Stimulated activated effector memory CD8-positive, alpha-beta T cell treated with anti-CD3 and anti-CD28 coated beads, Interleukin-12 subunit alpha, Interleukin-12 subunit beta, amount 100 ng/mL, for 72 hours (primary cell): ENCODE results near the gene MAML2.
A peak's percentile ranks its signal among the peaks of the same experiment; 100 is the strongest.

Experiments
- ATAC-seq: fragments of 150-1000 bp; cut with Tn5 transposase; 2 replicates; pipeline ENCODE4 v1.10.0; 2021
- DNase-seq, 2 donors: peaks; one replicate each; pipeline ENCODE4 v3.0.0; 2021 to 2022; ENCODE audit warnings: low spot score in 2 of 2
- H3K27ac Mint-ChIP-seq: one replicate; pipeline ENCODE4 v1.8.0; 2022; ENCODE audit warnings: mild to moderate bottlenecking, mixed read lengths
- H3K36me3 Mint-ChIP-seq: one replicate; pipeline ENCODE4 v1.8.0; 2022; ENCODE audit warnings: mild to moderate bottlenecking, mixed read lengths
- H3K4me1 Mint-ChIP-seq: one replicate; pipeline ENCODE4 v1.8.0; 2022; ENCODE audit warnings: mixed read lengths
- H3K4me3 Mint-ChIP-seq: one replicate; pipeline ENCODE4 v1.8.0; 2022; ENCODE audit warnings: mild to moderate bottlenecking, mixed read lengths
- H3K9me3 Mint-ChIP-seq: one replicate; pipeline ENCODE4 v1.8.0; 2022; ENCODE audit warnings: mixed read lengths

Gene MAML2

GRCh38 chr11:96342961-96343711, at the start of gene MAML2:
Gene MAML2 (minus strand): TSS chr11:96343195. CDS start chr11:96341895, 1,300 bp downstream.
- Mint-ChIP-seq H3K36me3 (no peaks in the 10 kb centered on the region), H3K4me1 (peaks cover 46% of the 10 kb centered on the region), H3K27ac (peak within 1 kb of the TSS; percentile 82), H3K9me3 (no peaks in the 10 kb centered on the region), H3K4me3 (peak within 1 kb of the TSS; percentile 81)
- ATAC-seq, result peak; percentile 92
- peak; percentile 64 to 89 for DNase-seq

DNA sequence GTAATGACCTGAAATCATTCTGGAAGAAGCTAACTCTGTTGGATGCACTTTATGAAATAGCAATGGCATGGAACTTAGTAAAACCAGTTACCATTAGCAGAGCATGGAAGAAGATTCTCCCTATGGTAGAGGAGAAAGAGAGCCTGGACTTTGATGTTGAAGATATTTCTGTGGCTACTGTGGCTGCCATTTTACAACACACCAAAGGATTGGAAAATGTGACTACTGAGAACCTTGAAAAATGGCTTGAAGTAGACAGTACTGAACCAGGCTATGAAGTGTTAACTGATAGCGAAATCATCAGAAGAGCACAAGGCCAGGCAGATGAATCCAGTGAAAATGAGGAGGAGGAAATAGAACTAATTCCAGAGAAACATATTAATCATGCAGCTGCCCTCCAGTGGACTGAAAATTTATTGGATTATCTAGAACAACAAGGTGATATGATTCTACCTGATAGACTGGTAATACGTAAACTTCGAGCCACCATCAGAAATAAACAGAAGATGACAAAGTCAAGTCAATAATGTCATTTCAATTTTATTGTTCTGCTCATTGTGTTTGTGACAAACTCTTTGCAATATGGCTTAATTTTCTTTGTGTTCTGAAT, 48.8 kb upstream of the MAML2 start:
- peaks cover 19% of the 10 kb centered on the region for H3K36me3 Mint-ChIP-seq
- H3K4me1 Mint-ChIP-seq, result peaks cover 34% of the 10 kb centered on the region
- H3K9me3 Mint-ChIP-seq, result no peaks in the 10 kb centered on the region
- H3K4me3 Mint-ChIP-seq, result peak overlapping the region; percentile 86
- no peak overlapping the region for H3K27ac Mint-ChIP-seq
- ATAC-seq, result no peak
- no peak for DNase-seq

GRCh38 chr11:96390488-96390792, 47.4 kb upstream of the MAML2 start:
- peaks cover 35% of the 10 kb centered on the region for H3K4me1 Mint-ChIP-seq
- DNase-seq (no peak), ATAC-seq (no peak)
- peaks cover 31% of the 10 kb centered on the region for H3K36me3 Mint-ChIP-seq
- H3K4me3 Mint-ChIP-seq, result peak overlapping the region; percentile 86
- H3K27ac Mint-ChIP-seq, result peak overlapping the region; percentile 90
- H3K9me3 Mint-ChIP-seq, result no peaks in the 10 kb centered on the region

- Mint-ChIP-seq H3K4me3 (peak within 1 kb of the TSS; percentile 86), H3K36me3 (peaks cover 34% of the 10 kb centered on the region), H3K4me1 (peaks cover 40% of the 10 kb centered on the region), H3K27ac (peak within 1 kb of the TSS; percentile 90), H3K9me3 (no peaks in the 10 kb centered on the region)
- ATAC-seq (peak; percentile 97), DNase-seq (peak; percentile 94 to 99)
Measured at GRCh38 chr11:96389720-96390487, 46.9 kb upstream of the MAML2 start, which contains the start of the genes CCDC82 and JRKL. Gene CCDC82 (minus strand): TSS chr11:96389912. CDS start chr11:96384747, 5,165 bp downstream. Gene JRKL (plus strand): TSS chr11:96390013. CDS start chr11:96390650, 637 bp downstream.

- no peak for DNase-seq
- H3K4me1 Mint-ChIP-seq, result peaks cover 44% of the 10 kb centered on the region
- H3K4me3 Mint-ChIP-seq, result peak overlapping the region; percentile 86
- peak; percentile 75 for ATAC-seq
- H3K27ac Mint-ChIP-seq, result peak overlapping the region; percentile 90
- H3K36me3 Mint-ChIP-seq, result peaks cover 40% of the 10 kb centered on the region
- H3K9me3 Mint-ChIP-seq, result no peaks in the 10 kb centered on the region
Measured at GRCh38 chr11:96388891-96389719, 46.1 kb upstream of the MAML2 start.

- Mint-ChIP-seq H3K4me3 (no peak overlapping the region), H3K36me3 (peaks cover 69% of the 10 kb centered on the region), H3K27ac (no peak overlapping the region), H3K9me3 (no peaks in the 10 kb centered on the region), H3K4me1 (peaks cover 28% of the 10 kb centered on the region)
- DNase-seq (no peak), ATAC-seq (no peak)
Measured at GRCh38 chr11:96385187-96385586, 42.2 kb upstream of the MAML2 start.

- Mint-ChIP-seq H3K36me3 (peaks cover 72% of the 10 kb centered on the region), H3K4me3 (no peak overlapping the region), H3K4me1 (peaks cover 27% of the 10 kb centered on the region), H3K27ac (no peak overlapping the region), H3K9me3 (no peaks in the 10 kb centered on the region)
- no peak for ATAC-seq
- no peak for DNase-seq
Measured at GRCh38 chr11:96384156-96384555, 41.2 kb upstream of the MAML2 start.

DNA sequence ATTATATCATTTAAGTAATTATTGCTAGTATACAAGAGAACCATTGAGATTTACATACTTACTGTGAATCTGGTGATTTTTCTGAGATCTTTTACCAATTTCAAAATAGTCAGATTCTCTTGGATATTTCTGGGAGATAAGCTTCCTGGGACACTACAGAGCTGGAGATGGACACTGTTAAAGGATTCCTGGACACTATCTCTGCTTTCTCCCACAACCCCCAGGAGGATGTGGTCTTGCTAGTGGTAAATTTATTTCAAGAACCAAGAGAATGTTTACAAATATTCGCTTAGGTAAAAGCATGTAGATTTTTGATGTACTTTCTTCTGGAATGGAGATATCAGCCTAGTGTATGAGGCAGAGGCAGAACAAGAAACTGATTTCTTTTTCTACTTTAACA, 33.8 kb upstream of the MAML2 start:
- Mint-ChIP-seq H3K27ac (no peak overlapping the region), H3K4me3 (no peak overlapping the region), H3K4me1 (peaks cover 6% of the 10 kb centered on the region), H3K9me3 (no peaks in the 10 kb centered on the region), H3K36me3 (peaks cover 55% of the 10 kb centered on the region)
- ATAC-seq (no peak), DNase-seq (no peak)

- H3K9me3 Mint-ChIP-seq, result no peaks in the 10 kb centered on the region
- ATAC-seq (no peak), DNase-seq (no peak)
- H3K27ac Mint-ChIP-seq, result no peak overlapping the region
- peaks cover 6% of the 10 kb centered on the region for H3K4me1 Mint-ChIP-seq
- peaks cover 57% of the 10 kb centered on the region for H3K36me3 Mint-ChIP-seq
- H3K4me3 Mint-ChIP-seq, result no peak overlapping the region
Measured at GRCh38 chr11:96373826-96374225, 30.8 kb upstream of the MAML2 start.

- Mint-ChIP-seq H3K36me3 (peaks cover 77% of the 10 kb centered on the region), H3K4me1 (no peaks in the 10 kb centered on the region), H3K9me3 (no peaks in the 10 kb centered on the region), H3K27ac (no peak overlapping the region), H3K4me3 (no peak overlapping the region)
- DNase-seq (no peak), ATAC-seq (no peak)
Measured at GRCh38 chr11:96367342-96367741, 24.3 kb upstream of the MAML2 start.

- DNase-seq (no peak), ATAC-seq (no peak)
- no peaks in the 10 kb centered on the region for H3K4me1 Mint-ChIP-seq
- H3K4me3 Mint-ChIP-seq, result no peak overlapping the region
- no peak overlapping the region for H3K27ac Mint-ChIP-seq
- H3K9me3 Mint-ChIP-seq, result no peaks in the 10 kb centered on the region
- H3K36me3 Mint-ChIP-seq, result peaks cover 79% of the 10 kb centered on the region
Measured at GRCh38 chr11:96366024-96366423, 23.0 kb upstream of the MAML2 start.

GRCh38 chr11:96365493-96365892, 22.5 kb upstream of the MAML2 start:
- Mint-ChIP-seq H3K9me3 (no peaks in the 10 kb centered on the region), H3K4me3 (no peak overlapping the region), H3K27ac (no peak overlapping the region), H3K4me1 (no peaks in the 10 kb centered on the region), H3K36me3 (peaks cover 79% of the 10 kb centered on the region)
- DNase-seq, result no peak
- ATAC-seq, result no peak

DNA sequence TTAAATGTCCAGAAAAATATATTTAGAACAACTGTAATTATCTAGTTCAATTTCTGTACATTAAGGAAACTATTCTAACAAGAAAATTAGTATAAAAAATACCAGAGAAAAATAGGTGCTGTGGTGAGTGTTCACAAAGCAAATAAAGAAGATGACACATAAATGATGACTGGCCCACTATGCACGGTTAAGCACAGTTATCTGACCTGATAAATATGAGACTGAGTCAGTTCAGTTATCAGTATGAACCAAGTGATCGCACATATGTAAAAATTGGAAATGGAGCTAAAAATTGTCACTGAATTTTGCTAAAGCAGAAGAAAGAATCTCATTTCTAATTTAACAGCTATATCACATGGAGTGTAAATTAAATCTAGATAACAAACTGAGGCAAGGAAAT, 18.8 kb upstream of the MAML2 start:
- H3K9me3 Mint-ChIP-seq, result no peaks in the 10 kb centered on the region
- H3K4me1 Mint-ChIP-seq, result peaks cover 14% of the 10 kb centered on the region
- peak; percentile 89 for ATAC-seq
- H3K4me3 Mint-ChIP-seq, result no peak overlapping the region
- no peak overlapping the region for H3K27ac Mint-ChIP-seq
- H3K36me3 Mint-ChIP-seq, result peaks cover 68% of the 10 kb centered on the region
- DNase-seq, result no peak

- H3K9me3 Mint-ChIP-seq, result no peaks in the 10 kb centered on the region
- DNase-seq (no peak), ATAC-seq (no peak)
- H3K4me1 Mint-ChIP-seq, result peaks cover 14% of the 10 kb centered on the region
- H3K36me3 Mint-ChIP-seq, result peaks cover 71% of the 10 kb centered on the region
- peak overlapping the region; percentile 15 for H3K4me3 Mint-ChIP-seq
- H3K27ac Mint-ChIP-seq, result peak overlapping the region; percentile 41
Measured at GRCh38 chr11:96358321-96358720, 15.3 kb upstream of the MAML2 start.

GRCh38 chr11:96357794-96358193, 14.8 kb upstream of the MAML2 start:
- Mint-ChIP-seq H3K4me1 (peaks cover 14% of the 10 kb centered on the region), H3K4me3 (peak overlapping the region; percentile 15), H3K9me3 (no peaks in the 10 kb centered on the region), H3K27ac (peak overlapping the region; percentile 41), H3K36me3 (peaks cover 69% of the 10 kb centered on the region)
- DNase-seq (no peak), ATAC-seq (peak; percentile 96)
